ENCODE data around the gene UBE2S.
A peak's percentile ranks its signal among the peaks of the same experiment; 100 is the strongest.

Gene UBE2S

GRCh38 chr19:55358943-55359908, 48.4 kb downstream of the UBE2S start:
- DNase-seq, result no peak

DNA sequence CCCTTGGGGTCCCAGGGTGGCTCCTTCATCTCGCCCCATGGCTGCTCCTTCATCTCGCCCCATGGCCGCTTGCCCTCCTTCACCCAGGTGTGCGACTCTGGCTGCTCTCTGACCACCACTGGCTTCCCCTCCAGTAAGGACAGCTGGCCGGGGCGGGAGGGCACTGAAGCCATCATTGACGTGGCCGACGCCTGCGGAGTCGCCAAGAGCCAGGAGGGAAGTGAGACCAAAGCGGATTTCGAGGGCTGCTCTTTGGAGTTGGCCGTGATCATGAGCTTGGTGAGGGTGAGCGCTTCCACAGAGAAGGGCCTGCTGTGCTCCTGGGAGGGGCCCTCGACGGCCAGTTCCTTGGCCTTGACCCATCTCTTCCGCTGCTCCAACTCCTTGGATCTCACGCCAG, 49.1 kb downstream of the UBE2S start:
- DNase-seq, result no peak

- no peak for DNase-seq
Measured at GRCh38 chr19:55355213-55355821, 52.3 kb downstream of the UBE2S start.

- DNase-seq, result no peak
Measured at GRCh38 chr19:55354698-55355212, 52.8 kb downstream of the UBE2S start, which contains the start of gene COX6B2. TSS of gene COX6B2 (minus strand) at chr19:55354719. CDS start at chr19:55354521, 198 bp downstream.

DNA sequence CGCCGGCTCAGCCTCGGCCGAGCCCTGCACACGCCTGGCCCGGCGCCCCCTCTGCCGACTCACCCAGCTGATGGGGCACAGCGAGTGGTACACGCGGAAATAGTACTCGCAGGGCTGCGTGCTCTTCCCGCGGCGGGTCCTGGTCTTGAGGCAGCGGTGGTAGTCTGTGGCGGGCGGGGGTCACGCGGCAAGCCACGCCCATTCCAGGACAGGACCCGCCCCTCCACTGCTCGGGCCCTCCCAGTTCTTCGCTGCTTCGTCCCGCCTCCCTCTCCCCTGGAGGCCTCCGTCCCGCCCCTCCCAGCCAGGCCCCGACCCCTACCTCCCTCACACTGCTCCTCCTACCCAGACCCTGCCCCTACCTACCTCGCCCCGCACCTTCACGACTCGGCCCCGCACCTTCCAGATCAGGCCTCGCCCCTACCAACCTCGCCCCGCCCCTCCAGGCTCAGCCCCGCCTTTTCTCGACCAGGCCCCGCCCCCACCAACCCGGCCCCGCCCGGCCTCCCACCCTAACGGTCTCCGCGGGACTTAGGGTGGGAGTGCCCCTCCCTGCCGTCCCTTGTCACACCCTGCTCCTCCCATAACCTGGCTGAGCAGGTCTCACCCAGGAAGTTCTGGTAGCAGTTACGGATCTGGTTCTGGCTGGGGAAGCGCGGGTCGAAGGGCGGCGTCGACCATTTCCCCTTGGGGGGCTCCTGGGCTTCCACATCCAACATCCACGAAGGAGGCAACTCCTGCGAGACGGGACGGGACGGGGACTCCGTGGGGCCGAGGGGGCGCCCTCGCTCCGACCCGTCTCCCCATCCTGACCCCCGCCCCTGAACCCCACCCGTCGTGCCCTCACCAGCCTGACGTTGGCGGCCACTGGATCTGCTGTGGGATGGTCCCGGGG, 53.5 kb downstream of the UBE2S start:
- DNase-seq, result peak; percentile 45 to 66

GRCh38 chr19:55353356-55353802, 54.2 kb downstream of the UBE2S start:
- no peak for DNase-seq

DNA sequence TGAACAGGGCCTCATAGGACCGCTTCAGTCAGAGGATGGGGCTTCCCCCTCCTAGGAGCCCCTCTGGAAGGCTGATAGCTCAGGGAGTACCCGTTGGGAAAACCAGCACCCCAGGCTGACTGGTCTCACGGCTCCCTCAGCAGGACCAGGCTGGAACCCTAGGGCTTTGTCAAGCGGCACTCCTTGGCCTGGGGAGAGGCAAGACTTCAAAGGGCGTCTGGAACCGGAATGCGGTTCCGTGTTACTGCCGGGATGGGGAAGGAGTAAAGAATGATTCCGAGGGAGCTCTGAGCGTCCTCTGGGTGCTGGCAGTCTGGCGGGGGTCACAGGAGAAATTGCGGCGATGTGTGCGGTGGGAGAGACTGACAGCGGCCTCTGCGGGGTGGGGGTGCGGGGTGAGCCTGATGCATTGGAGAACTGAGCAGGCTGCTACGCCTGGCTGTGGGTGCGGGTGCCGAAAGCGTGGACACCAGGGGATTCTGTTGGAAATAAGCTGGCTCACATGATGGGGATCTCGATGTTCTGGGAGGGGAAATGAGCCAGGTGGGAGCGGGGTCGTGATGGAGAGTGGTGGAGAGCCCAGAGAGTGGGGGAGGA, 54.9 kb downstream of the UBE2S start:
- DNase-seq, result no peak

DNA sequence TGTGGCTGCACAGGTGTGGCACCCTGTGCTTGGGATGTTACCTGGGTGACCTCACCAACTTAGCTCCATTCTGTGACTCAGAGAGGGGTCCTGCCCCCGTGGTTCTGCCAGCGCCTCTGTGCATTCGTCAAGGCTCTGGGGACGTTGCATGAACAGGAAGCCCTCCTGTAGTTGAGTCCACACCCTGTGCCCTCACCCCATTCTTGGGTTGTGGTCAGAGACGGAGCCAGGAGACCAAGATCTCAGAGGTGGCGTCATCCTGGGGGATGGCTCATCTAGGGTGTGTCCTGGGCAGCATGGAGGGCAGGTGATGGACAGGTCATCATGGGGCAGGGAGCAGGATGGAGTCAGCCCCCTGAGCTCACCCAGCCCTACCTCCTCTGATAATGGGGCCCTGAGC, 55.5 kb downstream of the UBE2S start:
- DNase-seq, result no peak

GRCh38 chr19:55350620-55351315, 56.8 kb downstream of the UBE2S start:
- DNase-seq, result no peak
